Gastrocnemius medialis (tissue), 4 donors: ENCODE measurements around the gene YWHAH.

ENCODE experiments used
- POLR2A ChIP-seq, 2 donors: fragments of 450-650 bp; IDR thresholded peaks; one replicate each; pipeline ENCODE4 v1.6.1; 2017; ENCODE audit warnings: antibody characterized with exemption in 2 of 2, mild to moderate bottlenecking in 2 of 2, moderate library complexity in 2 of 2
- TF ChIP-seq, protein P1 (sequence below), 5 experiments: fragments of 450-650 bp in 3 of 5; fragments of 200-600 bp in 2 of 5; sonication (generic) in 2 of 5; IDR thresholded peaks in 4 of 5; conservative IDR thresholded peaks in 1 of 5; 1 replicate in 4 of 5; 2 replicates in 1 of 5; pipeline ENCODE4 v1.5.1; 2016 to 2019; ENCODE audit warnings: antibody characterized with exemption in 5 of 5, mild to moderate bottlenecking in 3 of 5, moderate library complexity in 3 of 5

DNA sequence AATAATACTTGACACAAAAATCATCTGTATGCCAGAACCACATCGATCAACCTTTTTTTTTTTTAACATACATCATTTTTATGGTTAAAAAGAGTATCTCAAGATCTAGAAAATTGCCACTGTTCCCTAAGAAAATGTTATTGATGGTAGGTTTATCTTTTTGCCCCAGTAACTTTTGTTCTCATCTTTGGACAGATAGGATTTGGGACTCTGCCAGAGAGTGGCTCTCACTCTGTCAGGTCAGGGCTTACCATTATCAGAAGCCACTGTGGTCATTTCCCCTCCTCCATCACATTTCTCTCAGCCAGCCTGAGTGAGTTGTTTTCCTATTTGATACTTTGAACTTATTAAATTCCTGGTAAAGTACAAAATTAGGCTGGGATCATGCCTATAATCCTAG lies 47.9 kb upstream of the YWHAH start:
- TF ChIP-seq, protein P1, sequence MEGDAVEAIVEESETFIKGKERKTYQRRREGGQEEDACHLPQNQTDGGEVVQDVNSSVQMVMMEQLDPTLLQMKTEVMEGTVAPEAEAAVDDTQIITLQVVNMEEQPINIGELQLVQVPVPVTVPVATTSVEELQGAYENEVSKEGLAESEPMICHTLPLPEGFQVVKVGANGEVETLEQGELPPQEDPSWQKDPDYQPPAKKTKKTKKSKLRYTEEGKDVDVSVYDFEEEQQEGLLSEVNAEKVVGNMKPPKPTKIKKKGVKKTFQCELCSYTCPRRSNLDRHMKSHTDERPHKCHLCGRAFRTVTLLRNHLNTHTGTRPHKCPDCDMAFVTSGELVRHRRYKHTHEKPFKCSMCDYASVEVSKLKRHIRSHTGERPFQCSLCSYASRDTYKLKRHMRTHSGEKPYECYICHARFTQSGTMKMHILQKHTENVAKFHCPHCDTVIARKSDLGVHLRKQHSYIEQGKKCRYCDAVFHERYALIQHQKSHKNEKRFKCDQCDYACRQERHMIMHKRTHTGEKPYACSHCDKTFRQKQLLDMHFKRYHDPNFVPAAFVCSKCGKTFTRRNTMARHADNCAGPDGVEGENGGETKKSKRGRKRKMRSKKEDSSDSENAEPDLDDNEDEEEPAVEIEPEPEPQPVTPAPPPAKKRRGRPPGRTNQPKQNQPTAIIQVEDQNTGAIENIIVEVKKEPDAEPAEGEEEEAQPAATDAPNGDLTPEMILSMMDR (IDR thresholded peaks at IDR 0.05 in 4 of 5, conservative IDR thresholded peaks at IDR 0.05 in 1 of 5) = no peak
- no peak for TF ChIP-seq POLR2A (IDR thresholded peaks at IDR 0.05)
